DMS79 treated with DMSO at 0.1 percent for 48 hours (cell line): ENCODE measurements around the gene KDM6A.
"Not testable (repeated sequence)": the region's sequence is repeated elsewhere in the genome, so short reads cannot be mapped to it uniquely, and the experiment has no call there.

Experiments used
- DNase-seq: peaks from one replicate; lab custom pipeline; 2025; lab: John Stamatoyannopoulos, UW

Gene KDM6A

DNA sequence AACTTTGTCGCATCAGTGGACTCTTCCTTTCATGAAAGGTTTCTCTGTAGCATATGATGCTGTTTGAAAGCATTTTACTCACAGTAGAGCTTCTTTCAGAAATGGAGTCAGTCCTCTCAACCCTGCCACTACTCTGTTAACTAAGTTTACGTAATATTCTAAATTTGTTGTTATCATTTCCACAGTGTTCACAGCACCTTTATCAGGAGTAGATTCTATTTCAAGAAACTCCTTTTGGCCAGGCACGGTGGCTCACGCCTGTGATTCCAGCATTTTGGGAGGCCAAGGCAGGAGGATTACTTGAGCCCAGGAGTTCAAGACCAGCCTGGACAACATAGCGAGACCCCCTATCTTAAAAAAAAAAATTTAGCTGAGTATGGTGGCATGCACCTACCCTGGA lies 90.0 kb downstream of the KDM6A start:
- DNase-seq = no peak

- no peak for DNase-seq
Measured at GRCh38 chrX:44967221-44967620, 94.2 kb downstream of the KDM6A start.

DNA sequence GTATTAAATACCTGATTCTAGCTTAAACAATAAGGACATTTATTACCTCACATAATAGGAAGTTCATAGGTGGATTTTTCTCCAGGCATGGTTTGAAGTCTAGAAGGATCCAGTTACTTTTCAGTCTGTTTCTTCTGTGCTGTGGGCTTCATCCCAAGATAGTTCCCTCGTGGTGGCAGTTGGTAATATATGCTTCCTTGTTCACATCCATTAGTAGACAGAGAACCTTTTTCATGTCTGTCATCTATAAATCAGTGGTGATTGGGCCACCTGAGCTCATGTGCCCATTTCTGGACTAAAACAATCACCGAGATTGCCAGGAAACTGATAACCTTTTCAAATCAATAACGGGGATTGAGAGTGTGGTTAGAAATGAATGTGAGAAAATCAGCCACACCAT lies 97.7 kb downstream of the KDM6A start:
- no peak for DNase-seq

- no peak for DNase-seq
Measured at GRCh38 chrX:44971674-44972073, 98.7 kb downstream of the KDM6A start.

DNA sequence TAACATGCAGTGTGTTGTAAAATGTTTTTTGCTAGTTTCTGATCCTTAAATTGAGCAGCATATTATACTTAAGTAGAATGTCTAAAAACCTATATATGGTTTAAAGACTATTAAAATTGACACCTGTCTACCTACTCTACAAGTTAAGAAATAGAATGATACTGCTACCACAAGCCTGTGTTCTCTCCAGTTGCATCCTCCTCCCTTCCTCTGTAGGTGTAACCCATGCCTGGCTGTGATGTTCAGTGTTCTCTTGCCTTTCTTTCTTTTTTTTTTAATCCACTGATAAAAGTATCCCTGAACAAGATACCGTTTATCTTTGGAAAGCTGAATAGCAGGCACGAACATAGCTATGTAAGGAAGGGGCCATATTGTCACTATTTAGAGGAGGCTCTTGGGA lies 99.1 kb downstream of the KDM6A start:
- no peak for DNase-seq

- no peak for DNase-seq
Measured at GRCh38 chrX:44973420-44973932, 100.5 kb downstream of the KDM6A start.

- no peak for DNase-seq
Measured at GRCh38 chrX:44974451-44974850, 101.5 kb downstream of the KDM6A start.

DNA sequence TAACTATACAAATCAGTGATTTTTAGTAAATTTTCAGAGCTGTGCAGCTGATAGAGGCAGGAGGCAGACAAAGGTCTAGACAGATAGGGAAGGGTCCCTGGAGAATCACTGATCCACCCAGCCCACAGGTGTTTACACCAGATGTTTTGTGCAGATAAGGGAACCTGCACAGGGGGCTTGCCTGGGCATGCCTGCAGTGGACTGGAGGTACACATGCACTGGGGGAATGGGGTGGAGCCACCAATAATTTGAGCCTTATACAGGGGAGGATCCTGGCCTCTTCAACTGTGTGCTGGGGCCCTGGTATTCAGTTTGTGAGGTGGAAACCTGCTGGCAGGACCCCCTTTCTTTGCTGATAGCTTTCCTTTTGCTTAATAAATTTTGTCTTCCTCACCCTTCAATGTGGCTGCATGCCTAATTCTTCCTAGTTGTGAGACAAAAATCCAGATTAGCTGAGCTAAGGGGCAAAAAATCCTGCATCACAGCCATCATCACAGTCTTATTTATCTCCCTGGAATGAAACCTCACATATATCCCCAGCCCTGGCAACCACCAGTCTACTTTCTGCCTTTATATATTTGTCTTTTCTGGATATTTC lies 102.8 kb downstream of the KDM6A start:
- no peak for DNase-seq

GRCh38 chrX:44978976-44979375 lies 106.0 kb downstream of the KDM6A start:
- DNase-seq = no peak

GRCh38 chrX:44980403-44980802 lies 107.4 kb downstream of the KDM6A start:
- no peak for DNase-seq

DNA sequence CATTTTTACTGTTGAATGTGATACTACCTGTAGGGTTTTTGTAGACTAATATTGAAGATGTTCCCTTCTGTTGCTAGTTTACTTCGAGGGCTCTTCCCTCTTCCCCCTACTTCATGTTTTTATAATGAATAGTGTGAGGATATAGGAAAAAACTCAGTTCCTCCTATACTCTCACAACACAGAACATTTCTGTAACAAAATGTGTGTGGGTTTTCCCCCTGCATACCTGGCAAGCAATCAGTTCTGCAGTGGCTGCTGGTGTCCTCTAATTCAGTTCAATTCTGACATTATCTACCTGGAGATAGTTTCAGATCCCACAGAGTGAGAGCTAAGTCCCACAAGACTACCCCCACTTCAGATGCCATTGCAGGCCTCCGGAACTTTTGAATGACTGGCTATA lies 107.9 kb downstream of the KDM6A start:
- DNase-seq = no peak

DNA sequence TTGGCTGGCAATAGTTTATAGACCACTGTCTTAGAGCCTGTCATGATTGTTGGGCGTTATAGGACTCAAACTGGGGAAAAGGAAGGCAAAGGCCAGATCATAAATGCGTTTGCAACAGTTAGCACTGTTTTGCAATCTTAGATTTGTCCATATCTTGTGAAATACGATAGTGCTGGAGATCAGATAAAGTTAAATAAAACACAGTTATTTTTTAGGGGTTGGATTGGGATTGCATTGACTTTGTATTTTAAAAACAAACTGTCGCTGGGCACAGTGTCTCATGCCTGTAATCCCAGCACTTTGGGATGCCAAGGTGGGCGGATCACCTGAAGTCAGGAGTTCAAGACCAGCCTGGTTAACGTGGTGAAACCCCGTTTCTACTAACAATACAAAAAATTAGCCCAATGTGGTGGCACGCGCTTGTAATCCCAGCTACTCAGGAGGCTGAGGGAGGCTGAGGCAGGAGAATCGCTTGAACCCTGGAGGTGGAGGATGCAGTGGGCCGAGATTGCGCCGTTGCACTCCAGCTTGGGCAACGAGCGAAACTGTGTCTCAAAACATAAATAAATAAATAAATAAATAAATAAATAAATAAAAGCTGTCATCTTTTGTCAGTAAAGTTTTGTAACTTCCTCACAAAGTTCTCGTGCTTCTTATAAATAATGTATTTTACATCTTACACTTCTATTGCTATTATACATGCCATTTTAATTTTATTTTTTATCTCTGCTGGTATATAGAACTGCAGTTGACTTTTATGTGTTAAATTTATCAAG lies 117.2 kb downstream of the KDM6A start:
- DNase-seq = no peak

- no peak for DNase-seq
Measured at GRCh38 chrX:44992775-44993174, 119.8 kb downstream of the KDM6A start.

DNA sequence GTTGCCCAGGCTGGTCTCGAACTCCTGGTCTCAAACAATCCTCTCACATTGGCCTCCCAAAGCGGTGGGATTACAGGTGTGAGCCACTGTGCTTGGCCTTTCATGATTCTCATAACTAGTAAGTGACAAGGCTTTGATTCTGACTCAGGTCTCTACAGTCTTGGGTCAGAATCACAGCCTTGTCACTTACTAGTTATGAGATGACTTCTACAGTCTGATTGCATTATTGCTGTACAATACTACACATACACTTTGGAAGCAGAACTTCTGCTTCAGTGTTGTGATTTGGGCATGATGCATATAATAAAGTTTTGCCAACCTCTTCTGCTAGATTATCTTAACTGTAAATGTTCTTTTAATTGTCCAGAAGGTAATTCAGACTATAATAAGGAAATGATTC lies 123.3 kb downstream of the KDM6A start:
- DNase-seq = no peak

GRCh38 chrX:44997282-44997812 lies 124.4 kb downstream of the KDM6A start:
- no peak for DNase-seq

GRCh38 chrX:44997888-44998287 lies 124.9 kb downstream of the KDM6A start:
- no peak for DNase-seq

GRCh38 chrX:44999237-44999636 lies 126.2 kb downstream of the KDM6A start:
- not testable (repeated sequence) for DNase-seq

GRCh38 chrX:44999872-45000271 lies 126.9 kb downstream of the KDM6A start:
- DNase-seq = not testable (repeated sequence)

DNA sequence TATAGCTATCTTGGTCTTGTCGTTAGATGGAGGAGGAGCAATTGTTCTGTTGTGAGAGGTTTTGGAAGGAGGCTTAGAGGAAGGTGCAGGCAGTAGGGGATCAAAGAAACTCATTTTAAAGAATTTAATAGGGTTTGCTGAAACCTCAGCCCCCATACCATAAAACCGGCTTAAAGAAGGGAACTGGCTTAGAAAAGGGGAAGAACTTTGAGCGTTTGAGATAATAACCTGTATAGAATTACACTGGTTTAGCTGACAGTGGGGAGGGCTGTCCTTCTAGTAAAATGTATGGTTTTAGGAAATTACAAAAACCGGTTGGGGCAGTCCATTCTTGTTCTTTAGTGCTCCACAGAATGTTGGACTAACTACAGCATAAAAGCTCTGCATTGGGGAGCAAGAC lies 128.1 kb downstream of the KDM6A start:
- no peak for DNase-seq

- DNase-seq = no peak
Measured at GRCh38 chrX:45003085-45003484, 130.1 kb downstream of the KDM6A start.

DNA sequence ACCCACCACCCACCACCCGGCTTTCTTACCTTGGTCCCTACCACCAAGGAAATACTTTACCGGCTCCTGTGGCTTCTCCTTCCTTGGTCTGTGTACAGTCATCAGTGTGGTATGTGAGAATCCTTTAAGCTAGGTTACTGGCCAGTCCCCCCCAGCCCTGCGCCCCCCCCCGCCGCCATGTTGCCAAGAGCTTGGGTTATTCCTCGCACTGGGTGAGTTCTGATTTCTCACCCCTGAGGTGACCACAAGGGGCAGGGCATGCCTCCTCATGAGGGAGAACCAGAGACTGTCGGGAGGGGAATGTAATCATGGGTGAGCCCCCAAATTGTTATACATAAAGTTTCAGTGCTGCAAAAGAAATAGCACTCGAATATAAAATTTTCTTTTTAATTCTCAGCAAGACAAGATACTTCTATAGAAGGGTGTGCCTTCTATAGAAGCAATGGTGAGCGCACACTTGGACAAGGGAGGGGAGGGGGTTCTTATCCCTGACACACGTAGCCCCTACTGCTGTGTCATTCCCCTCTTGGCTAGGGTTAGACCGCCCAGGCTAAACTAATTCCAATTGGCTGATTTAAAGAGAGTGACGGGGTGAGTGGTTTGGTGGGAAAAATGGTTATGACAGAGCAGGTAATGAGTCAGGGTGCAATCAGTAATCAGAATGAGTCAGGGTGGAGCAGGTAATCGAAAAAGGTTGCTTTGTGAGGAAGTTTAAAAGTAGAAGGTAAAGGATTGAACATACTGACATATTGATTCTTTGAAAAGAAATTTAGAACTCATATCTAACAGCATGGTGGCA lies 133.2 kb downstream of the KDM6A start:
- DNase-seq = no peak

GRCh38 chrX:45007598-45007997 lies 134.6 kb downstream of the KDM6A start:
- no peak for DNase-seq
